ENCODE results near the gene TGM4. TPM values are rescaled to one million over a fixed set of nuclear protein-coding genes. Genes with fewer than 3 reads are reported as not detected.

TGM4 gene
- total and polyA plus RNA-seq, 9 of the 15 experiments (the other 6 are each of a cell fraction or from before 2014, with no cell fraction given), result not detected

DNA sequence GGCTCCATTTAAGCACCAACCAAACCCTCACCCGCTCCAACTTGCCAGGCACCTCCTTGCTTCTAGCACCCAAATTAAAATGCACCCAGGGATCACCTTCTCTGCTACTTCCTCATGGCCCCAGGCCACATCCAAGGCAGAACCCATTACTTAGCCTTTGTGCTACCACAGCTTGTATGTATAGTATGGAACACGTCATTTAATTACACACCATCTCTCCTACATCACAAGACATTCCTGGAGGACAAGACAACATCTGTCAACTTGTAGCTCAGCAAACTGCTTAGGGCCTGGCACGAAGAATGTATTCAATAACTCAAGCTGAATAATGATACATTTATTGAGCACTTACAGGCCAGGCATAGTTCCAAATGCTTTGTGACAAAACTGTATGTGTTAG, 78.3 kb downstream of the TGM4 start:
- H4K20me1 ChIP-seq (replicated peaks; ENCODE audit: control insufficient read depth, insufficient read depth, low read length), result peaks cover 15% of the 10 kb centered on the region
- no peak for ATAC-seq
- ChIA-PET CTCF (ENCODE audit: low intra/inter-chr PET ratio) (no interaction called here), POLR2A (interaction anchor here (0.7 to 1.3 kb wide), 2 partner anchors 9 to 18 kb away, joined by 3 to 5 read pairs; no protein-coding TSS in a partner anchor)
- peaks cover 25% of the 10 kb centered on the region for H3K36me3 ChIP-seq (ENCODE audit: control insufficient read depth, insufficient read depth, low read length)
- H3K9me1 ChIP-seq (ENCODE audit: control insufficient read depth, insufficient read depth, low read length), result peaks cover 4% of the 10 kb centered on the region
- intact Hi-C loops (cut with micrococcal nuclease), result no loop called here
- H3K4me3 ChIP-seq, result no peak overlapping the region
- DNase-seq (ENCODE audit: extremely low read depth in 1 of 4, low spot score in 3 of 4), result no peak
- in situ Hi-C loops (cut with MboI), result no loop called here
- BruUV-seq (replicated peaks), result no TSS peak
- H3K79me2 ChIP-seq (ENCODE audit: control insufficient read depth, insufficient read depth, low read length), result no peaks in the 10 kb centered on the region; the same call in 2 of the 3 replicates
- no peak overlapping the region for H3K9ac ChIP-seq (ENCODE audit: insufficient read depth in 1 of 2, low read depth in 2 of 2, low read length in 2 of 2)
- H2AFZ ChIP-seq (ENCODE audit: low read depth, low read length), result no peak overlapping the region
- WGBS (ENCODE audit: insufficient coverage, low coverage, missing lambda C conversion rate), result 94% methylated on average over 3 of the region's 3 CpGs
- H3K27me3 ChIP-seq (ENCODE audit: control insufficient read depth in 2 of 2, insufficient read depth in 2 of 2, low read length in 2 of 2), result no peaks in the 10 kb centered on the region
- H3K9me3 ChIP-seq (replicated peaks; ENCODE audit: control insufficient read depth, insufficient read depth, low read depth, low read length), result no peaks in the 10 kb centered on the region
- H3K4me2 ChIP-seq (ENCODE audit: insufficient read depth, low read length), result no peak overlapping the region
- peak; percentile 60 for FAIRE-seq
- H3K27ac ChIP-seq (ENCODE audit: extremely low read depth, low read depth, low read length), result no peak overlapping the region
- H3K4me1 ChIP-seq (replicated peaks in 1 of 2; ENCODE audit: control insufficient read depth in 2 of 2, insufficient read depth in 2 of 2, low read length in 2 of 2), result no peaks in the 10 kb centered on the region
- TF ChIP-seq, protein P1, sequence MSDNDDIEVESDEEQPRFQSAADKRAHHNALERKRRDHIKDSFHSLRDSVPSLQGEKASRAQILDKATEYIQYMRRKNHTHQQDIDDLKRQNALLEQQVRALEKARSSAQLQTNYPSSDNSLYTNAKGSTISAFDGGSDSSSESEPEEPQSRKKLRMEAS (CRISPR knock-in tag; IDR thresholded peaks at IDR 0.05), result no peak
- TF ChIP-seq, protein P2, sequence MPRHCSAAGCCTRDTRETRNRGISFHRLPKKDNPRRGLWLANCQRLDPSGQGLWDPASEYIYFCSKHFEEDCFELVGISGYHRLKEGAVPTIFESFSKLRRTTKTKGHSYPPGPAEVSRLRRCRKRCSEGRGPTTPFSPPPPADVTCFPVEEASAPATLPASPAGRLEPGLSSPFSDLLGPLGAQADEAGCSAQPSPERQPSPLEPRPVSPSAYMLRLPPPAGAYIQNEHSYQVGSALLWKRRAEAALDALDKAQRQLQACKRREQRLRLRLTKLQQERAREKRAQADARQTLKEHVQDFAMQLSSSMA (CRISPR knock-in tag; IDR thresholded peaks at IDR 0.05), result no peak
- TF ChIP-seq KDM2B (CRISPR knock-in tag; IDR thresholded peaks at IDR 0.05), result no peak
- TF ChIP-seq HMGN3 (IDR thresholded peaks at IDR 0.05; ENCODE audit: borderline replicate concordance, extremely low read depth, insufficient read length, low read depth, low read length), result no peak
- no peak for TF ChIP-seq SMAD2 (IDR thresholded peaks at IDR 0.05; ENCODE audit: low read depth, low read length)
- no peak for TF ChIP-seq NR2C2 (CRISPR knock-in tag; IDR thresholded peaks at IDR 0.05)
- TF ChIP-seq NR2C2 (tag; IDR thresholded peaks at IDR 0.05), result no peak
- TF ChIP-seq, protein P3, sequence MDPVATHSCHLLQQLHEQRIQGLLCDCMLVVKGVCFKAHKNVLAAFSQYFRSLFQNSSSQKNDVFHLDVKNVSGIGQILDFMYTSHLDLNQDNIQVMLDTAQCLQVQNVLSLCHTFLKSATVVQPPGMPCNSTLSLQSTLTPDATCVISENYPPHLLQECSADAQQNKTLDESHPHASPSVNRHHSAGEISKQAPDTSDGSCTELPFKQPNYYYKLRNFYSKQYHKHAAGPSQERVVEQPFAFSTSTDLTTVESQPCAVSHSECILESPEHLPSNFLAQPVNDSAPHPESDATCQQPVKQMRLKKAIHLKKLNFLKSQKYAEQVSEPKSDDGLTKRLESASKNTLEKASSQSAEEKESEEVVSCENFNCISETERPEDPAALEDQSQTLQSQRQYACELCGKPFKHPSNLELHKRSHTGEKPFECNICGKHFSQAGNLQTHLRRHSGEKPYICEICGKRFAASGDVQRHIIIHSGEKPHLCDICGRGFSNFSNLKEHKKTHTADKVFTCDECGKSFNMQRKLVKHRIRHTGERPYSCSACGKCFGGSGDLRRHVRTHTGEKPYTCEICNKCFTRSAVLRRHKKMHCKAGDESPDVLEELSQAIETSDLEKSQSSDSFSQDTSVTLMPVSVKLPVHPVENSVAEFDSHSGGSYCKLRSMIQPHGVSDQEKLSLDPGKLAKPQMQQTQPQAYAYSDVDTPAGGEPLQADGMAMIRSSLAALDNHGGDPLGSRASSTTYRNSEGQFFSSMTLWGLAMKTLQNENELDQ (CRISPR knock-in tag; IDR thresholded peaks at IDR 0.05; ENCODE audit: borderline replicate concordance), result no peak
- no peak for TF ChIP-seq MAFK (IDR thresholded peaks at IDR 0.05; ENCODE audit: low read length)
- TF ChIP-seq ZNF146 (CRISPR knock-in tag; IDR thresholded peaks at IDR 0.05; ENCODE audit: unreplicated experiment), result no peak
- no peak for TF ChIP-seq HLTF (IDR thresholded peaks at IDR 0.05)
- no peak for TF ChIP-seq PHF8 (IDR thresholded peaks at IDR 0.05; ENCODE audit: borderline replicate concordance, low read length)
